AG09309 (cell line): ENCODE measurements around the gene NFKBIE.

Experiments used
- DNase-seq: peaks from one replicate; pipeline ENCODE4 v3.0.0-alpha.2; 2010; ENCODE audit warnings: low read depth
- H3K4me3 ChIP-seq: 2 replicates; pipeline ENCODE4 v1.5.1; 2011; ENCODE audit warnings: mild to moderate bottlenecking, low read depth, low read length, moderate library complexity; ENCODE audit not compliant: control insufficient read depth
- CTCF ChIP-seq: IDR thresholded peaks from 2 replicates; pipeline ENCODE4 v1.5.1; 2011; ENCODE audit warnings: mild to moderate bottlenecking, low read depth, low read length, inconsistent platforms; ENCODE audit not compliant: insufficient read depth, control insufficient read depth; ENCODE audit errors: missing control alignments

Gene NFKBIE

GRCh38 chr6:44273617-44274016 lies 8.3 kb upstream of the NFKBIE start:
- no peak overlapping the region for H3K4me3 ChIP-seq
- no peak for TF ChIP-seq CTCF

GRCh38 chr6:44272999-44273566 lies 7.7 kb upstream of the NFKBIE start:
- H3K4me3 ChIP-seq = no peak overlapping the region
- TF ChIP-seq CTCF = no peak
- no peak for DNase-seq

More at GRCh38 chr6:44273617-44274016, 8.3 kb upstream of the NFKBIE start:
- no peak for DNase-seq

DNA sequence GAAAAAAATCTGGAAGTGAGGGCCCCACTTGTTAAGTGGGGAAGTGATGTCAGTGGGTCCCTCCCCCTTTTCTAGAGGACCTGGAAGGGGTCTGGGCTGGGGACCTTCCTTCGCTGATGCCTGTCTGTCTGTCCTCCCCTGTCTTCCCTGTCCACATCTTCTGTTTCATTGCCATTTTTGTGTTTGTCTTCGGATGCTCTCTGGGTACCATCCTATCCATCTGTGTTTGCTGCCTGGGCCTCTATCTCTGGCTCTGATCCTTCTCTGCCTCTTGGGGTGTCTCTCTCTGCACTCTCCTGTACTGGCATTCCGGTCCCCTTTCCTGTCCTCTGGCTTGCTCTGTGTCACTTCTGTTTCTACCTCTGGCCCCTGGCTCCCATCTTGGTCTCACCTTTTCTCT lies 7.2 kb upstream of the NFKBIE start:
- TF ChIP-seq CTCF = no peak
- DNase-seq = no peak
- H3K4me3 ChIP-seq = no peak overlapping the region

DNA sequence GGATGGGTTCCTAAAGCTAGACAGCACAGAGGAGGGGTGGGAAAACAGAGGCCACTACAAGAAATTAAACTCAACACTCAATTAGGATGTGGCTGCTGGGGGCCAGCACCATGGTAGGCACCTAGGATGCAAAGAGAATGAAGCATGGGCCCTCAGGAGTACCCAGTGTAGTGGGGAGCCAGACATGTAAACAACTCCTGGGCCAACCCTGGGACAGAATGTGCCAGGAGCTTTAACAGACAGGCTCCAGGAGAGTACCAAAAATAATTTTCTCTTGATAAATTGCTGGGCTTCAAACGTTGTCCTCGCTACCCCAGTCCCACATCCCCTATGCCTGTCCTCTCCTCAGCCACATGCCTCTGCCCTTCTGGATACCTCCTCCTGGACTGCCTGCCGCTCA lies 6.6 kb upstream of the NFKBIE start:
- H3K4me3 ChIP-seq = no peak overlapping the region
- no peak for DNase-seq
- no peak for TF ChIP-seq CTCF

DNA sequence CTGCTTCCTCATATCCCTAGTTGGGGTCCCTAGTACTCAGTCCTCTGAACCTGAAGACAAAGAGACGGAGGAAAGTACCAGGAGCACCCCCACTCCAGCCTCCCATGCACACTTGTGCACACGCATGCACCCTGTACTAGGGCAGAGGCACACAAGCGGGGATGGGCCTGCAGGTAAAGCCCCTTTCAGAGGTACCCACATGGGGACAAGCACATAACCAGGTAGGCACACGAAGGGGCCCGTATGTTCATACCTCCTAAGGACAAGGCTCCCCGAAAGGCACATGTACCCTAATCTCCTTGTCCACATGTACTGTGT lies 6.0 kb upstream of the NFKBIE start:
- no peak overlapping the region for H3K4me3 ChIP-seq

DNA sequence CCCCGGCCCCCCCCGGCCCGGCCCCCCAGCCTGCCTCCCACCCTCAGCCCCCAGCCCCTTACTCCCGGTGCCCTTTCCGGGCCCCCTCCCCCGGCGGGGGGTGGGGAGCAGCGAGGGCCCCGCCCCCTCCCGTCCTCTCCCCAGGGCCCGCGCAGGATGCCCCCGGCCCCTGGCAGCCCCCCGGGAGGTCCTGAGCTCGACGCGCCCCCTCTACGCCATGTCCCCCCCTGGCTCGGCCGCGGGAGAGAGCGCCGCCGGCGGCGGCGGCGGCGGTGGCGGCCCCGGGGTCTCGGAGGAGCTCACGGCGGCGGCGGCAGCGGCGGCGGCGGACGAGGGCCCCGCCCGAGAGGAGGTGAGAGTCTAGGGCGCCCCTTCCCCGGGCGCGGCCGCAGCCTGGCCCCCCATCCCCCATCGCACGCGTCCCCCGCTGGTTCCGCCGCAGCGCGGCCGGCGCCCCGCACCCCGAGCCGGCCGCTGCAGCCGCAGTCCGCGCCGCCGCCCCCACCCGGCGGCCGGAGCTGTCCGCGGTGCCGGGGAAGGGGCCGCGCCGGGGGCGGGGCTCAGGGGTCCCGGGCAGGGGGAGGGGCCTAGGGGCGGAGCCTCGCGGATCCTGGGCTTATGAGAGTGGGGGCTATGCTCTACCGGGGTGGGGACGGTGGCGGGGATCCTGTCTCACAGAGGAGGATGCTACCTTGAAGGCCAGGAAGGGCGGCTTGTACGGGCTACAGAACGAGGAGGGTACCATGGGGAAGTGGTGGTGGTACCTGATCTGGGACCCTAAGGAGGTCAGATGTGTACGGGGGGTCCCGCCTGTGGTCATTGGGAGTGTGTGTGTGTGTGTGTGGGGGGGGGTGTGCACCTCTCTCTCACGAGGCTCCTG lies 5.4 kb upstream of the NFKBIE start:
- TF ChIP-seq CTCF = no peak
- DNase-seq = no peak
- no peak overlapping the region for H3K4me3 ChIP-seq

More for the DNA sequence above, 6.0 kb upstream of the NFKBIE start:
- no peak for DNase-seq
- TF ChIP-seq CTCF = no peak
